IMR-90 (cell line): Measurements from ENCODE around the gene NSF. TPM values are rescaled to one million over a fixed set of nuclear protein-coding genes. Genes with fewer than 3 reads are reported as not detected.

Source experiments
- ATAC-seq: fragments of 200-7000 bp; cut with Tn5 transposase; 2 replicates; pipeline ENCODE4 v1.9.1; 2020; ENCODE audit warnings: low read depth, mild to moderate bottlenecking, moderate library complexity
- BruUV-seq: library from RNA; stranded (reverse); fragments of 400-500 nt; replicated peaks from 2 replicates; lab custom pipeline; 2021; lab: Mats Ljungman, UMichigan
- CTCF ChIA-PET: fragments of 300-600 bp; formaldehyde crosslinking; extraction: SDS; loops from one replicate; lab custom pipeline; 2021; ENCODE audit warnings: antibody characterized with exemption; lab: Yijun Ruan, JAX
- POLR2A ChIA-PET: fragments of 300-600 bp; sonication (Branson Sonifier 250); formaldehyde crosslinking; loops from one replicate; lab custom pipeline; 2022; ENCODE audit warnings: antibody characterized with exemption; ENCODE audit not compliant: unreplicated experiment; lab: Charles Lee
- DNase-seq: peaks from one replicate; pipeline ENCODE4 v3.0.0; 2013
- H2AFZ ChIP-seq: replicated peaks from 2 replicates; pipeline ENCODE3; 2013; ENCODE audit warnings: low read length, mild to moderate bottlenecking; ENCODE audit not compliant: poor library complexity
- H2AK5ac ChIP-seq: 2 replicates; pipeline ENCODE4 v1.6.1; 2013; ENCODE audit warnings: low read depth, low read length, inconsistent platforms
- H2AK9ac ChIP-seq: replicated peaks from 2 replicates; pipeline ENCODE3; 2013; ENCODE audit warnings: mild to moderate bottlenecking, low read depth, low read length, moderate library complexity; ENCODE audit not compliant: poor library complexity
- H2BK120ac ChIP-seq: 2 replicates; pipeline ENCODE4 v1.6.1; 2013; ENCODE audit warnings: low read depth, low read length, inconsistent platforms
- H2BK15ac ChIP-seq: 3 replicates; pipeline ENCODE4 v1.6.1; 2013; ENCODE audit warnings: low read depth, low read length, inconsistent platforms
- H2BK20ac ChIP-seq: 2 replicates; pipeline ENCODE4 v1.6.1; 2013; ENCODE audit warnings: low read depth, mild to moderate bottlenecking, inconsistent platforms, low read length, moderate library complexity
- H2BK5ac ChIP-seq: 2 replicates; pipeline ENCODE4 v1.6.1; 2013; ENCODE audit warnings: mild to moderate bottlenecking, low read depth, low read length, inconsistent platforms; ENCODE audit not compliant: poor library complexity, severe bottlenecking
- H3K14ac ChIP-seq: replicated peaks from 2 replicates; pipeline ENCODE4 v1.6.1; 2013; ENCODE audit warnings: low read depth, low read length, inconsistent platforms
- H3K18ac ChIP-seq: 2 replicates; pipeline ENCODE4 v1.6.1; 2013; ENCODE audit warnings: low read depth, low read length, control low read depth
- H3K23ac ChIP-seq: 2 replicates; pipeline ENCODE4 v1.6.1; 2013; ENCODE audit warnings: low read depth, low read length, inconsistent platforms
- H3K27ac ChIP-seq: 2 replicates; pipeline ENCODE4 v1.5.1; 2013; ENCODE audit warnings: mild to moderate bottlenecking, control low read depth, low read length; ENCODE audit not compliant: insufficient read depth
- H3K27me3 ChIP-seq: 2 replicates; pipeline ENCODE4 v1.6.1; 2013; ENCODE audit warnings: low read length; ENCODE audit not compliant: control insufficient read depth, insufficient read depth
- H3K36me3 ChIP-seq: 2 replicates; pipeline ENCODE4 v1.6.1; 2013; ENCODE audit warnings: low read length, mixed read lengths; ENCODE audit not compliant: control insufficient read depth, insufficient read depth
- H3K4ac ChIP-seq: 2 replicates; pipeline ENCODE4 v1.6.1; 2013; ENCODE audit warnings: low read depth, low read length, inconsistent platforms
- H3K4me1 ChIP-seq: 2 replicates; pipeline ENCODE4 v1.6.1; 2013; ENCODE audit warnings: low read length, mixed read lengths; ENCODE audit not compliant: control insufficient read depth, insufficient read depth
- H3K4me2 ChIP-seq: 2 replicates; pipeline ENCODE4 v1.6.1; 2013; ENCODE audit warnings: low read depth, mild to moderate bottlenecking, control low read depth, low read length, moderate library complexity
- H3K4me3 ChIP-seq: 2 replicates; pipeline ENCODE4 v1.5.1; 2013; ENCODE audit warnings: low read depth, mild to moderate bottlenecking, control low read depth, low read length, moderate library complexity; ENCODE audit not compliant: insufficient read depth
- H3K56ac ChIP-seq: 2 replicates; pipeline ENCODE4 v1.6.1; 2013; ENCODE audit warnings: low read length, inconsistent platforms; ENCODE audit not compliant: insufficient read depth; ENCODE audit errors: extremely low read depth
- H3K79me1 ChIP-seq, 2 experiments: 2 replicates each; pipeline ENCODE4 v1.6.1; 2013; ENCODE audit warnings: low read length in 2 of 2, inconsistent platforms in 1 of 2, low read depth in 1 of 2
- H3K9ac ChIP-seq: 2 replicates; pipeline ENCODE4 v1.6.1; 2013; ENCODE audit warnings: low read depth, low read length, control low read depth
- H3K9me1 ChIP-seq: 2 replicates; pipeline ENCODE4 v1.6.1; 2013; ENCODE audit warnings: low read length, inconsistent platforms; ENCODE audit not compliant: insufficient read depth
- H3K9me3 ChIP-seq: 2 replicates; pipeline ENCODE4 v1.6.1; 2013; ENCODE audit warnings: low read length; ENCODE audit not compliant: control insufficient read depth, insufficient read depth
- H4K20me1 ChIP-seq: 2 replicates; pipeline ENCODE4 v1.6.1; 2013; ENCODE audit warnings: low read length, inconsistent platforms; ENCODE audit not compliant: insufficient read depth
- H4K5ac ChIP-seq: 2 replicates; pipeline ENCODE4 v1.6.1; 2013; ENCODE audit warnings: mild to moderate bottlenecking, low read depth, low read length, control low read depth
- H4K8ac ChIP-seq, 2 experiments: 2 replicates each; pipeline ENCODE4 v1.6.1; 2013; ENCODE audit warnings: low read depth in 2 of 2, low read length in 2 of 2, control low read depth in 1 of 2, inconsistent platforms in 1 of 2
- H4K91ac ChIP-seq: 2 replicates; pipeline ENCODE4 v1.6.1; 2013; ENCODE audit warnings: low read depth, low read length, inconsistent platforms; ENCODE audit not compliant: insufficient read depth
- BHLHE40 ChIP-seq: fragments of 150-350 bp; IDR thresholded peaks from 2 replicates; pipeline ENCODE4 v1.6.1; 2016; ENCODE audit warnings: mild to moderate bottlenecking, low read depth, low read length
- CEBPB ChIP-seq: IDR thresholded peaks from 2 replicates; pipeline ENCODE4 v1.6.1; 2012; ENCODE audit warnings: low read depth, low read length, improper control_type of control experiment
- CHD1 ChIP-seq: IDR thresholded peaks from 2 replicates; pipeline ENCODE4 v1.6.1; 2012; ENCODE audit warnings: low read depth, low read length, improper control_type of control experiment
- CTCF ChIP-seq: conservative IDR thresholded peaks from 2 replicates; pipeline ENCODE4 v1.5.1; 2012; ENCODE audit warnings: mild to moderate bottlenecking, low read depth, low read length, improper control_type of control experiment
- ELK1 ChIP-seq: fragments of 150-350 bp; IDR thresholded peaks from 2 replicates; pipeline ENCODE4 v1.6.1; 2016; ENCODE audit warnings: low read depth, mild to moderate bottlenecking, low read length, moderate library complexity, borderline replicate concordance
- FOS ChIP-seq: fragments of 150-350 bp; IDR thresholded peaks from 2 replicates; pipeline ENCODE4 v1.6.1; 2016; ENCODE audit warnings: low read depth, low read length
- MAFK ChIP-seq: IDR thresholded peaks from 2 replicates; pipeline ENCODE4 v1.6.1; 2012; ENCODE audit warnings: low read depth, low read length, improper control_type of control experiment
- MAZ ChIP-seq: IDR thresholded peaks from 2 replicates; pipeline ENCODE4 v1.6.1; 2012; ENCODE audit warnings: low read depth, mild to moderate bottlenecking, low read length, improper control_type of control experiment, moderate library complexity, borderline replicate concordance
- MXI1 ChIP-seq: IDR thresholded peaks from 2 replicates; pipeline ENCODE4 v1.6.1; 2012; ENCODE audit warnings: low read depth, mild to moderate bottlenecking, low read length, moderate library complexity, borderline replicate concordance
- POLR2A ChIP-seq: IDR thresholded peaks from 2 replicates; pipeline ENCODE4 v1.6.1; 2012; ENCODE audit warnings: mild to moderate bottlenecking, low read depth, low read length
- RAD21 ChIP-seq: IDR thresholded peaks from 2 replicates; pipeline ENCODE4 v1.6.1; 2012; ENCODE audit warnings: low read length, improper control_type of control experiment
- RCOR1 ChIP-seq: IDR thresholded peaks from 2 replicates; pipeline ENCODE4 v1.6.1; 2012; ENCODE audit warnings: mild to moderate bottlenecking, low read length, improper control_type of control experiment; ENCODE audit not compliant: insufficient replicate concordance
- RFX5 ChIP-seq: IDR thresholded peaks from 2 replicates; pipeline ENCODE4 v1.8.0; 2012; ENCODE audit warnings: low read depth, mild to moderate bottlenecking, low read length, moderate library complexity
- SMC3 ChIP-seq: fragments of 150-350 bp; IDR thresholded peaks from 2 replicates; pipeline ENCODE4 v1.6.1; 2016; ENCODE audit warnings: low read depth, mild to moderate bottlenecking, antibody characterized with exemption, low read length, moderate library complexity
- WGBS, 2 experiments: methylation state at CpG; one replicate each; pipeline versions ENCODE4 v1.1.5 to v1.1.7; 2013; ENCODE audit warnings: missing lambda C conversion rate in 2 of 2; ENCODE audit not compliant: insufficient read length in 1 of 2; ENCODE audit errors: extremely low coverage in 2 of 2; 5-methylcytosine and 5-hydroxymethylcytosine counted together
- dilution Hi-C: fragments of 300-500 bp; cut with HindIII; formaldehyde crosslinking; loops from one replicate; pipeline ENCODE4 v1.14.3; 2018; ENCODE audit warnings: low sequenced_read_pairs; ENCODE audit not compliant: unreplicated experiment
- in situ Hi-C: fragments of 300-500 bp; cut with MboI; formaldehyde crosslinking; loops from 3 replicates; pipeline ENCODE4 v1.14.3; 2019; ENCODE audit warnings: low sequenced_read_pairs, inconsistent platforms, mixed read lengths
- intact Hi-C: fragments of 100-400 bp; cut with micrococcal nuclease; formaldehyde crosslinking; loops from 2 replicates; pipeline ENCODE4 v1.10.0; 2022
- polyA plus RNA-seq, 3 experiments: library from polyadenylated mRNA; depleted of rRNA; stranded (reverse); fragments of >200 nt; gene quantifications; 2 replicates each; pipeline ENCODE4 v1.2.3, GENCODE V29; 2012; ENCODE audit warnings: low replicate concordance in 1 of 3
- total RNA-seq: library from RNA; depleted of rRNA; stranded (reverse); fragments of >200 nt; gene quantifications from 2 replicates; pipeline ENCODE4 v1.2.3, GENCODE V29; 2012

Gene NSF
- total and polyA plus RNA-seq, 2 of the 4 experiments (the other 2 are of a cell fraction) = 38.9 to 110 TPM

DNA sequence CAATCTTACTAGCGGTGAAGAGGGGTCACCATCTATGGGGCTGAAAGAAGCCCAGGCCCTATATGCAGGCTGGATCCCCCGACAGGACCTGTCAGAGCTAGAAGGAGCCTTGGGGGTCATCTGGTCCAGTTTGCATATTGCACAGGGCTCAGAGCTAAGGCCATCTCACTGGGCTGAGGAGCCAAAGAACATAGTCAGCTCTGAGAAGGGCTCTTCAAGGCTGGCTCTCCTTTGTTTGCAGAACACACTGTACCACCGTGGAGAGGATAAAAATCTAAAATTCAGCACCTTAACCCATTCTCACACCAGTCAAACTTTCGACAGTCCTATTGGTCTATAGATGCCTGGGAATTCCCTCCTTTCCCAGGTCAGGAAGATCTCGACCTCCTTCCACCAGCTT, 203.8 kb downstream of the NSF start:
- Histone ChIP-seq H3K27me3 (peaks cover 72% of the 10 kb centered on the region), H2BK5ac (no peak overlapping the region), H4K20me1 (no peaks in the 10 kb centered on the region), H3K56ac (no peak overlapping the region), H3K23ac (no peak overlapping the region), H3K36me3 (no peaks in the 10 kb centered on the region), H3K18ac (no peak overlapping the region), H4K91ac (no peak overlapping the region), H3K4me2 (no peak overlapping the region), H4K5ac (no peak overlapping the region), H3K9ac (no peak overlapping the region), H2BK20ac (no peak overlapping the region), H4K8ac (no peak overlapping the region), H3K27ac (no peak overlapping the region), H3K9me1 (no peaks in the 10 kb centered on the region), H3K4me1 (no peaks in the 10 kb centered on the region), H2AFZ (no peak overlapping the region), H3K4me3 (no peak overlapping the region), H2BK15ac (no peak overlapping the region), H2BK120ac (no peak overlapping the region), H3K14ac (no peak overlapping the region), H3K9me3 (peaks cover 8% of the 10 kb centered on the region), H2AK9ac (no peak overlapping the region), H2AK5ac (no peak overlapping the region), H3K79me1 (no peaks in the 10 kb centered on the region), H3K4ac (no peak overlapping the region)
- intact Hi-C loops = loop anchor here (10.0 kb wide), 1 partner anchor 60 kb away; the partner anchor contains the start of gene WNT9B
- ChIA-PET CTCF (no interaction called here), POLR2A (interaction anchor here (0.6 kb wide), 1 partner anchor 1426 kb away, joined by 5 read pairs; no protein-coding TSS in a partner anchor)
- DNase-seq (no peak), ATAC-seq (no peak)
- TF ChIP-seq MAZ (no peak), RFX5 (no peak), CHD1 (no peak), ELK1 (no peak), CEBPB (no peak), RAD21 (no peak), CTCF (no peak), MAFK (no peak), POLR2A (no peak), BHLHE40 (no peak), MXI1 (no peak), SMC3 (no peak), FOS (no peak), RCOR1 (no peak)
- no TSS peak for BruUV-seq
- in situ Hi-C loops = no loop called here
- WGBS, 2 experiments = 90% methylated on average over 1 of the region's 5 CpGs; no CpG with 5 or more reads in 1 of the 2 experiments
- dilution Hi-C loops = no loop called here
